C4-2B (cell line): ENCODE results near the gene EFCAB6.

Experiments used
- CTCF ChIP-seq: fragments of 450-650 bp; conservative IDR thresholded peaks from 2 replicates; pipeline ENCODE4 v1.5.1; 2017; ENCODE audit warnings: mild to moderate bottlenecking
- ZFX ChIP-seq: fragments of 450-650 bp; IDR thresholded peaks from 2 replicates; pipeline ENCODE4 v1.6.1; 2017

GRCh38 chr22:43776081-43776670 lies 35.9 kb downstream of the EFCAB6 start:
- TF ChIP-seq CTCF (no peak), ZFX (no peak)
